GM10266 (cell line): ENCODE results near the gene SLC16A5.

Experiments
- DNase-seq: peaks from one replicate; pipeline ENCODE4 v3.0.0; 2012; ENCODE audit errors: extremely low spot score
- TF ChIP-seq, protein P1 (sequence below): IDR thresholded peaks from 2 replicates; pipeline ENCODE4 v1.5.1; 2012; ENCODE audit warnings: mild to moderate bottlenecking, low read depth; ENCODE audit not compliant: control insufficient read depth, insufficient read depth; ENCODE audit errors: missing control alignments

SLC16A5 gene

DNA sequence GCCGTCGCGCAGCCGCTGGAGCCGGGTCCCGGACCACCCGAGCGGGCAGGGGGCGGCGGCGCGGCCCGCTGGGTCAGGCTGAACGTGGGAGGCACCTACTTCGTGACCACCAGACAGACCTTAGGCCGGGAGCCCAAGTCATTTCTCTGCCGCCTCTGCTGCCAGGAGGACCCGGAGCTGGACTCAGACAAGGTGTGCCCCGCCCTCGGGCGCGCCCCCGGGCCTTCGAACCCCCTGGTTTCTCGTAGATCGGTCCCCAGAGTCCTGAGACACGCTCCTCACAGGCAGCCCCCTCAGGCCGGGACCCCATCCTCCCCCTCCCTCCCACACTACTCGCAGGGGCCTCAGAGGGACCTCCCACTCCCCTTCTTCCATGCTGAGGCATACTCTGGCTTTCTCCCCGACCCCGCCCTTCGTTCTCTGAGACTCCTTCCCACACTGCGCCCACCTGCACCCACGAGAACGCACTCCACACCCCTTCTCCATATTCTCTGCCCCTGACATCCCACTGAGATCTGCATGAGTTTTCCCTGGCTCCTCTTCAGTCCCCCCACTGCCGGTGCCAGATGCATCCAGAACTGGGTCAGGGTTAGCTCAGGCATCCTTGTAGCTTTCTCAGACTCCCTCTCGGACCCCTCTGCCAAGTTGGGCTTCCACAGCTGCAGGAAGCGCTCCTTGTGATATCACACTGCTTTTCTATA is 40.2 kb upstream of the SLC16A5 start:
- peak; percentile 43 for DNase-seq

DNA sequence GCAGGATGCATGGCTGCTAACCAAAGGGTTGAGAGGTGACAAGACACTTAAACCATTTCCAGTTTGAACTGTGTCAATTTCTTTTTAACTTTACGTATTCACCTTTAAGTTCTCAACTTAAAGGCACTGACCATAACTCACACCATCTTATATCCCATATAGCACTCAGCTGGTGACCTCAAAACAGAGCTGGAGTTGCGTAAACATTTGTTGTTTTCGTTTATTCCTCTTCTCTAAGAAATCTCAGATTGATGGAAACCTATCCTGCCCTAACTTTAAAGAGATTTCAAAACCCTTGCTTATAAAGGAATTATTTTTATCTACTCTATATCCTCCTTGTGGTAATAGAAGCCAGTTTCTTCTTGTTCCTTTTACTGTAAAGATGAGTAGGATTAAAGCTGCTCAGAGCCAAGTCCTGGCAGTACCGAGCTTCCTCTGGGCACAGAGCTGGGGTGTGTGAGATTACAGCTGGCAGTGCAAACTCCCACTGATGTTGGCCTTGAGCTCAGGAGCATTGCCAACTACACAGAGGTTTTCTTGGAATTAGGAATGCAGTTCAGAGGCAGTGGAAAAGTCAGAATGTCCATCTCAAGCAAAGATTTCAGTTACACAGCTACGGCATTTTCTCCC is 39.4 kb upstream of the SLC16A5 start:
- no peak for DNase-seq
- TF ChIP-seq, protein P1, sequence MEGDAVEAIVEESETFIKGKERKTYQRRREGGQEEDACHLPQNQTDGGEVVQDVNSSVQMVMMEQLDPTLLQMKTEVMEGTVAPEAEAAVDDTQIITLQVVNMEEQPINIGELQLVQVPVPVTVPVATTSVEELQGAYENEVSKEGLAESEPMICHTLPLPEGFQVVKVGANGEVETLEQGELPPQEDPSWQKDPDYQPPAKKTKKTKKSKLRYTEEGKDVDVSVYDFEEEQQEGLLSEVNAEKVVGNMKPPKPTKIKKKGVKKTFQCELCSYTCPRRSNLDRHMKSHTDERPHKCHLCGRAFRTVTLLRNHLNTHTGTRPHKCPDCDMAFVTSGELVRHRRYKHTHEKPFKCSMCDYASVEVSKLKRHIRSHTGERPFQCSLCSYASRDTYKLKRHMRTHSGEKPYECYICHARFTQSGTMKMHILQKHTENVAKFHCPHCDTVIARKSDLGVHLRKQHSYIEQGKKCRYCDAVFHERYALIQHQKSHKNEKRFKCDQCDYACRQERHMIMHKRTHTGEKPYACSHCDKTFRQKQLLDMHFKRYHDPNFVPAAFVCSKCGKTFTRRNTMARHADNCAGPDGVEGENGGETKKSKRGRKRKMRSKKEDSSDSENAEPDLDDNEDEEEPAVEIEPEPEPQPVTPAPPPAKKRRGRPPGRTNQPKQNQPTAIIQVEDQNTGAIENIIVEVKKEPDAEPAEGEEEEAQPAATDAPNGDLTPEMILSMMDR: no peak

More for the DNA sequence above, 40.2 kb upstream of the SLC16A5 start:
- TF ChIP-seq, protein P1: no peak

DNA sequence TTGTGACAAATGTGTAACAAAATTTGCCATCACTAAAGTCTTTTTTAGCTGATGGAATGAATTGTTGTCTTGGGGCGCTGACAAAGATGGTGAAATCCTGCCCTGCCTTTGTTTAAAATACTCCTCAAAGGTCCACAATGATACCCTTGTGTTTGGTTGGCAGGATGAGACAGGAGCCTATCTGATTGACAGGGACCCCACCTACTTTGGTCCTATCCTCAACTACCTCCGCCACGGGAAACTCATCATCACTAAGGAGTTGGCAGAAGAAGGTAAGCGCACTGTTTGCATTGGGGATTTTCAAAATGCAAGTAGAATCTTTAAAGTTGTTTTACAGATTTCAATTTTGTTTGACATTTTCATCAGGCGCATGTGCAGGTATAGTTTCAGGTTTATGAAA is 38.7 kb upstream of the SLC16A5 start:
- TF ChIP-seq, protein P1: no peak
- no peak for DNase-seq

DNA sequence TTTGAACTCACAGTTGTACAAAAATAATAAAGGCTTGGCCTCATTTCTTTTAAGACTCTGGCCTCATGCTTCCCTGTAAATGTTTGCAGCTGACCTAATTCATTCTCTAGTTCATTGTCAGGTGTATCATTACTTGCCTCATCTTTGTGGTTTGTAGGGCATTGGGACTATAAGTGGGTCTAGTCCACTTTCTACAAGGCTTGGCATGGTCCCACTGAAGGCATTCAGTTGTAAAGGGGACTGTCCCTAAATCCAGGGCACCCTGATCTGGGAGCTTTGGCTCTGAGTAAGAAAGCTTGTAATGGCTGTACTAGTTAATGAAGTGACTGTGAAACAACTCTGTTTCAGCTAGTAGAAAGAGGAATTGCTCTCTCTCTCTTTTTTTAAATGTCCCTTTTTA is 38.0 kb upstream of the SLC16A5 start:
- DNase-seq: no peak
- TF ChIP-seq, protein P1: no peak

DNA sequence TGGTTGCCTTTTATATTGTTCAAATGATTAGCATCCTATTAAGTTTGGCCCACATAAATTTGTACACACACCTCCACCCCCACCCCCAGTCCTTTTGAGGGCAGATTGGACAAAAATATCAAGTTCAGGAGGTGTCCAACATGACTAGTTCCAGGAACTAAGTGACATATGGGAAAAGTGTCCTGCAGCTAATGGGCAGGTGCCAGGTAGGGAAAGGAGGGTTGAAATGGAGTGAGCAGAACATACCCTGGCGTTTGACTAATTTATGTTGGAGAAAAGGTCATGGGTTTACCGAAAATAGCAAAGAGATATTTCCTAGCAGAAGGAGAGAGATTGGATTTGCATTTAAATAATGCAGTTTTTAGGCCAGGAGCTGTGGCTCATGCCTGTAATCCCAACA is 35.8 kb upstream of the SLC16A5 start:
- TF ChIP-seq, protein P1: no peak
- no peak for DNase-seq

DNA sequence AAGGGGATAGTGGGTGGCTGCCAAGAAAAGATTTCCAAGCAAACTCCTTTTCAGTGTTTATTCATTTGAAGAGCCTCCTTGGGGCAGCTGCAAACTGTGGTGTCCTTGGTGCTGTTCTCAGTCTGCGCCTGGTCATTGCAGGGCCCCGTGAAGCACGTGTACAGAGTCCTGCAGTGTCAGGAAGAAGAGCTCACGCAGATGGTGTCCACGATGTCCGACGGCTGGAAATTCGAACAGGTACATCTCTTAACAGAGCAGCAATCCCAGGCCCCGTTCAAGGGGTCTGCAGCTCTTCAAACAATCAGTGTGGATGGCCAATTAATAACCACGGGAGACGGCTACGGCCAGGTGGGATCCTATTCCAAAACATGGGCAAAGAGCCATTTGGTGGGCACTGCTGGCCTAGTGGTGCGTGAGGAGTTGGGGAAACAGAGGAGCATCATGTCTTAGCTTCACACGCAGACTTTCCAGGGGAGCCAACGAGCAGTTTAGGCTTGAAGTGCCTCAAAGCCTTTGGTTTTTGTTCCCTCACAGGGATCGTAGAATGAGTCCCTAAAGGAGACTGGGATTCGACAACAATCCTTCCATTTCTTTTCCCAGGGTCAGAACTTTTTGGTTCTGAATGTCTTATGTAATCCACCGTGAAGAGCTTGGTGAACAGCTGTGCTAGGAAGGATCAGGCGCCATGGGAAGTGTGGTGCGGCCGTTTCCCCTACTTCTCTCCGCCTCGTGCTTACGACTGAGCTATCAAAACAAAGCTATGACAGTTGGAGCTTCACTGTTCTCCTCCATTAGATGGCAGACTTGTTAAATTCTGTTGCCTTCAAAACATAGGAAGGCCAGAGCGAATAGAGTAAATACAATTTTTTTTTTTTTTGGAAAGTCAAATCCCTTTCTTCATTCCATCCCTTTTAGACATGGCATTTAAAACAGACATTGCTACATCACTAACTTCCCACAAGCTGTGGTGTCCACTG is 28.1 kb upstream of the SLC16A5 start:
- no peak for DNase-seq

More for the DNA sequence above, 28.1 kb upstream of the SLC16A5 start:
- TF ChIP-seq, protein P1: peak; percentile 47
